Measurements from ENCODE around the gene OPRM1. TPM values are rescaled to one million over a fixed set of nuclear protein-coding genes. Genes with fewer than 3 reads are reported as not detected.

The OPRM1 gene
- total RNA-seq, 4 donors from 2014 or later = not detected

GRCh38 chr6:154030646-154031045 is 8.4 kb upstream of the OPRM1 start:
- Histone ChIP-seq H3K36me3 (no peaks in the 10 kb centered on the region), H3K27ac (no peak overlapping the region), H3K9me3 (no peaks in the 10 kb centered on the region), H3K27me3 (no peaks in the 10 kb centered on the region), H3K4me1 (no peaks in the 10 kb centered on the region), H3K4me3 (no peak overlapping the region)
- DNase-seq (ENCODE audit: low spot score in 2 of 2) = no peak
- TF ChIP-seq EP300 (IDR thresholded peaks at IDR 0.05) (no peak), CTCF (IDR thresholded peaks at IDR 0.05) (no peak), POLR2AphosphoS5 (IDR thresholded peaks at IDR 0.05) (no peak), POLR2A (IDR thresholded peaks at IDR 0.05) (no peak)
- WGBS = 58% methylated on average over 2 of the region's 2 CpGs

GRCh38 chr6:154041001-154041400 is 2.0 kb downstream of the OPRM1 start:
- no peak overlapping the region for H3K4me3 ChIP-seq
- TF ChIP-seq POLR2AphosphoS5 (IDR thresholded peaks at IDR 0.05) (no peak), EP300 (IDR thresholded peaks at IDR 0.05) (no peak), POLR2A (IDR thresholded peaks at IDR 0.05) (no peak), CTCF (IDR thresholded peaks at IDR 0.05) (no peak)
- peaks cover 21% of the 10 kb centered on the region for H3K27me3 ChIP-seq
- WGBS = 86% methylated on average over 2 of the region's 2 CpGs
- no peaks in the 10 kb centered on the region for H3K36me3 ChIP-seq
- H3K9me3 ChIP-seq = no peaks in the 10 kb centered on the region
- H3K27ac ChIP-seq = no peak overlapping the region
- no peak for DNase-seq (ENCODE audit: low spot score in 2 of 2)
- H3K4me1 ChIP-seq = no peaks in the 10 kb centered on the region

DNA sequence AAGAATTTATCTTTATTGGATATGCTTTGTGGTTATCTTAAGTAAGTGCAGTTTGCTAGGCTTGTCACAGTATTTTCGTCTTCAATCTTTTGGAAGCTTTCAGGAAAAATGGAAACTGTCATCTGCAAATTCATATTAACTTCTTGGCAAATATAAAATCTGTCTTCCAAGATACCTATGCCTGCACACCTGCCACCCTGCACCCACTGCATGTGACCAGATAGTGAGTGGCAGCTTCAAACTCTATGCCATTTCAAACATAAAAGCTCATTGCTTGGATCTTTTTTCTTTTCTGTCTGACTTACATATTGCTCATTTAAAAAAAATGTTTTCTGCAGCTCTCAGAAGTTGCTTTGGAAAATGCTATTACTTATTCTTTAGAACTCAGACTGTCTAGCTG is 14.1 kb downstream of the OPRM1 start:
- H3K27ac ChIP-seq = no peak overlapping the region
- no peak overlapping the region for H3K4me3 ChIP-seq
- no peaks in the 10 kb centered on the region for H3K4me1 ChIP-seq
- H3K36me3 ChIP-seq = no peaks in the 10 kb centered on the region
- no peaks in the 10 kb centered on the region for H3K27me3 ChIP-seq
- no peaks in the 10 kb centered on the region for H3K9me3 ChIP-seq
- DNase-seq (ENCODE audit: low spot score in 2 of 2) = no peak
- WGBS = 74% methylated on average over 1 of the region's 1 CpG
- no peak for TF ChIP-seq EP300 (IDR thresholded peaks at IDR 0.05)
- no peak for TF ChIP-seq POLR2AphosphoS5 (IDR thresholded peaks at IDR 0.05)
- TF ChIP-seq CTCF (IDR thresholded peaks at IDR 0.05) = no peak
- no peak for TF ChIP-seq POLR2A (IDR thresholded peaks at IDR 0.05)

DNA sequence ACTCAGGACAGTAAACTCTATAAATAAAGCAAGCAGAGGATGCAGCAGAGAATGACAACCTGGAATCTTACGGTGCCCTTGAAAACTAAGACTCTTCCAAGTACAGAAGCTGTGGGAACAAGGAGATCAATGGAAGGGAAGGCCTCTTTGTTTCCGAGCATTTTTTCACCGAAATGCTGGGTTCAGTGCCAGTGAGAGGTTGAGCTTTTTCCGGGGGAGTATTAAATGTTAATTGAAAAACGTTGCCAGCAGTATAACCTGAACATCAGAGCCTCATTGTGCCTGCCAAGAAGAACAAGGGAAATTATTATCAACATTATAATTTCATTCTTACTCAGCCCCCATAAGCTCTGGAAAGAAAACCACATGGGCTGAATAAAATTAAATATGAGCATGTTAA is 17.5 kb downstream of the OPRM1 start:
- TF ChIP-seq POLR2A (IDR thresholded peaks at IDR 0.05) (no peak), EP300 (IDR thresholded peaks at IDR 0.05) (no peak), CTCF (IDR thresholded peaks at IDR 0.05) (no peak), POLR2AphosphoS5 (IDR thresholded peaks at IDR 0.05) (no peak)
- H3K27me3 ChIP-seq = no peaks in the 10 kb centered on the region
- no peak overlapping the region for H3K4me3 ChIP-seq
- H3K9me3 ChIP-seq = peaks cover 3% of the 10 kb centered on the region
- H3K36me3 ChIP-seq = no peaks in the 10 kb centered on the region
- no peak overlapping the region for H3K27ac ChIP-seq
- no peak for DNase-seq (ENCODE audit: low spot score in 2 of 2)
- no peaks in the 10 kb centered on the region for H3K4me1 ChIP-seq
- WGBS = 61% methylated on average over 5 of the region's 5 CpGs

DNA sequence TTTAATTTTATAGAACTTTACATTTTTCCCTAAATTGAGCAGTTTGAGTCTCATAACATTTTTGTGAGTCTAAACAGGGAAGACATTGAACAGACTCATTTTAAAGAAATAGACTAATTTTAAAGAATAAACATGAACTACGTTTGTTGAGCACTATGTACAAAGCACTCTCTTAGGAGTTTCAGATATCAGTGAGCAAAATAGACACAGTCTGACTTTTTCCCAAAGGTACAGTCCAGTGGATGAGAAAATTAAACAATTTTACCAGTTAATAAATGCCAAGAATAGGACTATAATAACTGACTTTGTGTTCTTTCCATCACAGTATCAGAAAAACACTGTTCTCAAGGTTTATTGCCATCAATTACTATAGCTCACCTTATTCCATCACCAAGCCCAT is 18.1 kb downstream of the OPRM1 start:
- TF ChIP-seq CTCF (IDR thresholded peaks at IDR 0.05) = no peak
- no peak for TF ChIP-seq POLR2AphosphoS5 (IDR thresholded peaks at IDR 0.05)
- TF ChIP-seq POLR2A (IDR thresholded peaks at IDR 0.05) = no peak
- no peak for TF ChIP-seq EP300 (IDR thresholded peaks at IDR 0.05)
- no peak overlapping the region for H3K4me3 ChIP-seq
- WGBS = 79% methylated on average over 1 of the region's 1 CpG

More for the DNA sequence above, 18.1 kb downstream of the OPRM1 start:
- H3K9me3 ChIP-seq = peaks cover 3% of the 10 kb centered on the region
- H3K4me1 ChIP-seq = no peaks in the 10 kb centered on the region
- no peaks in the 10 kb centered on the region for H3K27me3 ChIP-seq
- no peak overlapping the region for H3K27ac ChIP-seq
- DNase-seq (ENCODE audit: low spot score in 2 of 2) = no peak
- no peaks in the 10 kb centered on the region for H3K36me3 ChIP-seq
